ENCODE results near the gene C1QTNF9.
"Not testable (repeated sequence)": the region's sequence is repeated elsewhere in the genome, so short reads cannot be mapped to it uniquely, and the experiment has no call there.

The C1QTNF9 gene

GRCh38 chr13:24319641-24320040 lies 10.3 kb downstream of the C1QTNF9 start:
- not testable (repeated sequence) for FAIRE-seq; DNase-seq (ENCODE audit: low spot score)

DNA sequence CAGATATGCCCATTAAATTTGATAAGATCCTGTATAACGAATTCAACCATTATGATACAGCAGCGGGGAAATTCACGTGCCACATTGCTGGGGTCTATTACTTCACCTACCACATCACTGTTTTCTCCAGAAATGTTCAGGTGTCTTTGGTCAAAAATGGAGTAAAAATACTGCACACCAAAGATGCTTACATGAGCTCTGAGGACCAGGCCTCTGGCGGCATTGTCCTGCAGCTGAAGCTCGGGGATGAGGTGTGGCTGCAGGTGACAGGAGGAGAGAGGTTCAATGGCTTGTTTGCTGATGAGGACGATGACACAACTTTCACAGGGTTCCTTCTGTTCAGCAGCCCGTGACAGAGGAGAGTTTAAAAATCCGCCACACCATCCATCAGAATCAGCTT lies 12.0 kb downstream of the C1QTNF9 start:
- not testable (repeated sequence) for DNase-seq (ENCODE audit: low spot score); FAIRE-seq

GRCh38 chr13:24322470-24322869 lies 13.1 kb downstream of the C1QTNF9 start:
- not testable (repeated sequence) for DNase-seq (ENCODE audit: low spot score); FAIRE-seq

- DNase-seq (ENCODE audit: low spot score), result no peak
- no peak for FAIRE-seq
These were observed 13.8 kb downstream of the C1QTNF9 start for GRCh38 chr13:24323036-24323738.

DNA sequence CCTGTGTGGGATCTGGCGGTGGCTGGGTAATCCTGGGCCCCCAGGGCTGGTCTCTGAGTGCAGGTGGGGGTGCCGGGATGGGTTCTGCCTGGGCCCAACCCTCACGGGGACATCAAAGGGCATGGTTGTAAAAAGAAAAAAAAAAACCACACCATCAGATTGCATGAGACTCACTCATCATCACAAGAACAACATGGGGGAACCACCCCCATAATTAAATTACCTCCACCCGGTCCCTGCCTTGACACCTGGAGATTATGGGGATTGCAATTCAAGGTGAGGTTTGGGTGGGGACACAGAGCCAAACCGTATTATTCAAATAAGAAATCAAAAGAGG lies 14.3 kb downstream of the C1QTNF9 start:
- FAIRE-seq, result no peak
- DNase-seq (ENCODE audit: low spot score), result no peak

- not testable (repeated sequence) for DNase-seq (ENCODE audit: low spot score); FAIRE-seq
These were observed 18.2 kb downstream of the C1QTNF9 start for GRCh38 chr13:24327598-24327997.

DNA sequence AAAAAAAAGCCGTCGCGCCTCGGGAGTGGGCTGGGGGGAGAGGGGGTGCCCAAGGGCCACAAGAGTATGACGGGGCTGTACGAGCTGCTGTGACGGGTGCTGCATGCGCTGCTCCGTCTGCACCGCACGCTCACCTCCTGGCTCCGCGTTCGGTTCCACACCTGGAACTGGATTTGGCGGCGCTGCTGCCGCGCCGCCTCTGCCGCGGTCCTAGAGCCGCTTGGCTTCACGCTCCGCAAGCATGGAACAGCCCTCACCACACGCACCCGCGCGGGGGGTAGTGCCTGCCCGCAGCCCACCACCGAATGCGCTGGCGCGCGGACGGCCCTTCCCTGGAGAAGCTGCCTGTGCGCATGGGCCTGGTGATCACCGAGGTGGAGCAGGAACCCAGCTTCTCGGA lies 18.8 kb downstream of the C1QTNF9 start:
- DNase-seq (ENCODE audit: low spot score), result no peak
- no peak for FAIRE-seq

- no peak for FAIRE-seq
- no peak for DNase-seq (ENCODE audit: low spot score)
These were observed 29.3 kb downstream of the C1QTNF9 start for GRCh38 chr13:24338721-24339120.

DNA sequence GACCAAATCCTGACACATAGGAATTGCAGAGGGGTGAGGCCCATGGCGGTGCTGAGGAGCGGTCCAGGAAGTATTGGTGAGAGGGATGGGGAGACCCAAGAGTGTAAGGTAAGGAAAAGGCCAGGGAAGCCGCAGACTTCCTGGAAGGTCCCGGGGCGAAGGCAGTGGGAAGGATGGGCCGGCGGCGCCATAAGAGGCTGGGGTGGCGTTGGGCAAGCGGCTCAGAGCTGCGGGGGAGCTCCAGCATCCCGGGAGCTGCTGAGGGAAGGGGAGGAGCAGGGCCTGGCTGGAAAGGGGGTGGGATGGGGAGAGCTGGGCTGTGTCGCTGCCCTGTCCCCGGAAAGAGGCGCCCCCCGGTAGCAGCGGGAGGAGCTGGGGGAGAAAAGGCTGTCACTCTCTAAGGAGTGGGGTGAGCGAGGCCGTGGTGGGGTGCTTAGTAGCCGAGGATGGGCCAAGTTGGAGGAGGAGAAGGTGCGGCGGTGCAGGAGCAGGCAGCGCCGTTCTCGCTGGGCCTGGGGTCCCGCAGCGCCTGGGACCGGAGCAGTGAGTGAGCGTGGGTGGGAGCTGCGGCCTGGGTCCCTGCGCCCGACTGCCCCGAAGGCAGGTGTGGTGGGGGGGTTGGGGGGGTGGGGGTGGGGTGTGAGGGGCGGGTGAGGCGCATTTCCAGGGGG lies 30.7 kb downstream of the C1QTNF9 start:
- DNase-seq (ENCODE audit: low spot score), result no peak
- FAIRE-seq, result no peak

DNA sequence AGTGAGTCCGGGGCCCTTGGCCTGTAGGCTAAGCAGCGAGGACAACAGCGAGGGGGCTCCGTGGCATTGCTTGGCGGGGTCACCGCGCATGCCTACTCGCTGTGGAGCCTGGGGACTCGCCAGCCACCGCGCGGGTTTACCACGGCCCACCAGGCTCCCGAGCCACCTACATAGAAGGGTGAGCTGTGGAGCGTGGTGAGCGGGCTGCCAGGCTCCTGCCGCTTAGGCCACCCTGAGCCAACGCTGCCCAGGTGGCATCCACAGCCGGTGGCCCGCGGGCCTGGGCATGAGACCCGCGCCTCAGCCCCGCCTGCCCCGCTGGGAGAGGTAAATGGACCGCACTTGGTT lies 31.2 kb downstream of the C1QTNF9 start:
- FAIRE-seq, result no peak
- DNase-seq (ENCODE audit: low spot score), result no peak

- no peak for DNase-seq (ENCODE audit: low spot score)
- no peak for FAIRE-seq
These were observed 32.1 kb downstream of the C1QTNF9 start for GRCh38 chr13:24341439-24341838.

- FAIRE-seq, result no peak
- DNase-seq (ENCODE audit: low spot score), result no peak
These were observed 39.0 kb downstream of the C1QTNF9 start for GRCh38 chr13:24348385-24348784.

DNA sequence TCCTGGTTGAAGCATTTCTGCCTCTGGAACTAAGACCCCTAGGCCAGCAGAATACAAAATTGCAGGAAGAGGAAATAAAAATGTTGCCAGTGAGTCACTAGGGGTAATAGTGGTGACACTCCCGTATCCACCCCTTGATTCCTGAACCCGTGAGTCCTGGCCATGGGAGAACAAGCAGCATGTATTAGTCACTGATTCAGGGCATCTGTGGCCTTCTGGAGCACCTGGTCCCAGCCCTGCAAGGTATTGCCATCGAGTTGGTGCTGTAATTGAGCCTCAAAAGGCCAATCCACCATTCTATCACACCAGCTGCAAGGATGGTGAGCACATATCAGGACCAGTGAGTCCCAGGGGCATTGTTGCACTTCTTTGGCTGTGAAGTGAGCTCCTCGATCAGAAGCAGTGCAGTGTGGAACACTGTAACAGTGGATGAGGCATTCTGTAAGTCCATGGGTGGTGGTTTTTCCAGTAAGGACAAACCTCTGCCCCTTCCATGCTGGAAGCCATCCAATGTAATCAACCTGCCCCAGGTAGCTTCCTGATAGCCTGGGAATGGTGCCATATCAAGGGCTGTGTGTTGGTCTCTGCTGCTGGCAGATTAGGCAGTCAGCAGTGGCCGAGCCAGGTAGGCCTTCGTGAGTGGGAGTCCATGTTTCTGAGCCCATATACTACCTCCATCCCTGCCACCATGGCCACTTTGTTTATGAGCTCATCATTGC lies 39.6 kb downstream of the C1QTNF9 start:
- no peak for DNase-seq (ENCODE audit: low spot score)
- FAIRE-seq, result no peak

DNA sequence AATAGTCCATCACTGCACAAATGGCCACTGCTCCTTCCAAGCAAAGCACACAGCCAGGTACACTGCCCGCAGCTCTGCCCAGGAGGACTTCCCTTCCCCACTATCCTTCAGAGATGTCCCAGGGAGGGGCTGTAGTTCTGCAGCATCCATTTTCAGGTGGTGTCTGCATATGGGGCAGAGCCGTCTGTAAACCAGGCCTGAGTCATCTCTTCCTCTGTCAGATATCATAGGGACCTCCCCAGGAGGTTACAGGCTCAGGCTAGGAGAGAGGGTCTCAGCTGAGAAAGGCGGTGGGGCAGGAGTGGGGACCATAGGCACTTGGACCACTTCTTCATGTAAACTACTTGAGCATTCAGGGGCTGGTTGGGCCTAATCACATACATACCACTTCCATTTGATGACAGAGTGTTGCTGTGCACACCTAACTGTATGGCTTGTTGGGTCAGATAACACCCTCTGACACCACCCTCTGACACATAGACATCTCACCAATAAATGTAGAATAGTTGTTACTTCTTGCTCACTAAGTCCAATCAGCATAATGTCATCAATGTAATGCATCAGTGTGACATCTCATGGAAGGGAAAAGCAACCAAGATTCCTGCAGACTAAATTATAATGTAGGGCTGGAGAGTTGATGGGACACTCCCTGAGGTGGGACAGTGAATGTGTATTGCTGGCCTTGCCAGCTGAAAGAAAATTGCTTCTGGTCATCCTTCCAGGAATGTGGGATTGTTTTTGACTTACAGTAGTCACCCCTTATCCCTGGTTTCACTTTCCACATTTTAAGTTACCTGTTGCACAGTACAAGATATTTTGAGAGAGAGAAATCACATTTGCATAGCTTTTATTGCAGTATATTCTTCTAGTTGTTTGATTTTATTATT lies 40.6 kb downstream of the C1QTNF9 start:
- not testable (repeated sequence) for DNase-seq (ENCODE audit: low spot score); FAIRE-seq

GRCh38 chr13:24351423-24351822 lies 42.0 kb downstream of the C1QTNF9 start:
- FAIRE-seq (no peak), DNase-seq (ENCODE audit: low spot score) (no peak)

- DNase-seq (ENCODE audit: low spot score) (no peak), FAIRE-seq (no peak)
These were observed 44.4 kb downstream of the C1QTNF9 start for GRCh38 chr13:24353736-24354135.

DNA sequence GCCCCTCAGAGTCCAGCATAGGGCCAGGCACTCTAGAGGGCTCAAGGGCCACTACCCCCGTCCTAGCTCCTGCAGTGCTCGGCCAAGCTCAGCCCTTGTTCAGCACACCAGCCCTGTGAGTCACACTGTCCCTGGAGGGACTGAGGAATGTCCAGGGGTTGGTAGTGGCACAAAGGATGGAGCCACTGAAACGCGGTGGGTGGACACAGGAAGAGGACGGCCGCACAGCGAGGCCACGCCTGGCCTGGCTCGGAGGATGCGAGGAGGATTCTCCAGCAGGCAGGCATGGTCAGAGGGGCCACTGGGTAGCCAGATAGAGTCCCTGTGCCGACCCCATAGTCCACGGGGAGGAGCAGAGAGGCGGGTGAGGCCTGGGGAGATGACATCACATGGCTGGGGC lies 45.7 kb downstream of the C1QTNF9 start:
- FAIRE-seq (no peak), DNase-seq (ENCODE audit: low spot score) (no peak)

DNA sequence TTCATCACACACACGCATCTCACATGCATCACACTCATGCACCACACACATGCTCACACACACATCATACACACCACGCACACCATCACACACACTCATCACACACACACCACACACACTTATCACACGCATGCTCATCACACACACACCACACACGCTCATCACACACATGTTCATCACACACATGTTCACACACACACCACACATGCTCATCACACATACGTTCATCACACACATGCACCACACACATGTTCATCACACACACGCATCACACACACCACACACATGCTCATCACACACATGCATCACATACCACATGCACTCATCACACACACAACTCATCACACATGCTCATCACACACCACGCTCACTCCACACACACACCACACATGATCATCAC lies 46.9 kb downstream of the C1QTNF9 start:
- FAIRE-seq, result no peak
- DNase-seq (ENCODE audit: low spot score), result no peak

GRCh38 chr13:24356837-24357236 lies 47.5 kb downstream of the C1QTNF9 start:
- FAIRE-seq, result no peak

GRCh38 chr13:24357756-24358155 lies 48.4 kb downstream of the C1QTNF9 start:
- FAIRE-seq, result no peak
- no peak for DNase-seq (ENCODE audit: low spot score)

More at GRCh38 chr13:24356837-24357236, 47.5 kb downstream of the C1QTNF9 start:
- no peak for DNase-seq (ENCODE audit: low spot score)

DNA sequence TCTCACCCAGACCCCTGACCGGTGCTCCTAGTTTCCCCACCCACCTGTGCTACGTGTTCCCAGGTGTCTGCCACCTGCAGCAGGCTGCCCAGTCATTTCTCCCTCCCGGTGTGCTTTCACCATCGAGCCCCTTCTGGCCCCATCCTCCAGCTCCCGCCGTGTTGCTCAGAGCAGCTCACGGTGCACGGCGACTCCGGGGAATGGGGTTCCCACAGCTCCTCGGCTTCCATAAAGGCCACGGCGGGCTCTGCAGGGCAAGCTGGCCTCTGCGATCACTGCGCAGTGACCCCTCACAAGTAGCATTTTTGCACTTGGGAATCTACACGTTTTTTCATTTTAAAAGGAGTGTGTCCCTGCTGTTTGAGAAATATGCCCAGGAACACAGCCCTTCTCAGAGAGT lies 49.5 kb downstream of the C1QTNF9 start:
- not testable (repeated sequence) for DNase-seq (ENCODE audit: low spot score); FAIRE-seq
